Activated CD8-positive, alpha-beta memory T cell treated with anti-CD3 and anti-CD28 coated beads, Interleukin-2, amount 50 U/mL, for 48 hours (primary cell): ENCODE results near the gene MCRS1.
"Not testable (repeated sequence)": the region's sequence is repeated elsewhere in the genome, so short reads cannot be mapped to it uniquely, and the experiment has no call there.

Experiments used
- DNase-seq: peaks from one replicate; pipeline ENCODE4 v3.0.0-alpha.2; 2020

MCRS1 gene

DNA sequence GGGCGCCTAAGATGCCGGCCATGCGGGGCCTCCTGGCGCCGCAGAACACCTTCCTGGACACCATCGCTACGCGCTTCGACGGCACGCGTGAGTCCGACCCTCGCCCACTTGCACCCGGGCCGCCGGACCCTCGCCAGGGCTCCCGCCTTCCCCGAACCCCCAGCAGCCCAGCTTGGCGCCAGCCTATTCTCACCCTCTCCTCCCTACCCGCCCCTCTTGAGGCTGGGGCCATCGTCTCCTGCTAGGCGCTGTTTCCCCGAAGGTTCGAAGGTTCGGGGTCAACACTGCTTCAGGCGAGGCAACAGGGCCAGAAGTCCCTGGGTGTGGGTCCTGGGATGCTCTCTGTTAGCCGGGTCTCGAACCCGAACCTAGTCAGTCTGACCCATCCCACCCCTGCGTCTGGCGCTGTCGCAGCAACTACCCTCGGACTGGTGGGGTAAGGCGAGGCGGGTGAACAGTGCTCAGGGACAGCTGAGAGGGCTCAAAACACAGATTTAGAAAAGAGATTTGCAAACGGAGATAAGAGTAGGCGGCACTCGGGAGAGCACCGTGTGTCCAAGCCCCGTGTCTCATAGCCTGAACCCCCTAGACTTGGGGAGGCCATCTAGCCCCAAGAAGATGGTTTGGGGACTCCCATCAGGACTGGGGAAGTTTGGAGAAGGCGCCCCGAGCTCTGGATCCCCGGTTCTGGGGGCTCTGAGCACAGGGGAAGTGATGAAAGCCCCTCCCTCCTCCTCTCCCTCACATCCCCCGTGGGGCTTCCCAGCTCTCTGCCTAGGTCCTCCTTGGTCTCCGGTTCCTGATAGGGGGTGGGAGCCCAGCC lies 28.3 kb downstream of the MCRS1 start:
- DNase-seq = no peak

DNA sequence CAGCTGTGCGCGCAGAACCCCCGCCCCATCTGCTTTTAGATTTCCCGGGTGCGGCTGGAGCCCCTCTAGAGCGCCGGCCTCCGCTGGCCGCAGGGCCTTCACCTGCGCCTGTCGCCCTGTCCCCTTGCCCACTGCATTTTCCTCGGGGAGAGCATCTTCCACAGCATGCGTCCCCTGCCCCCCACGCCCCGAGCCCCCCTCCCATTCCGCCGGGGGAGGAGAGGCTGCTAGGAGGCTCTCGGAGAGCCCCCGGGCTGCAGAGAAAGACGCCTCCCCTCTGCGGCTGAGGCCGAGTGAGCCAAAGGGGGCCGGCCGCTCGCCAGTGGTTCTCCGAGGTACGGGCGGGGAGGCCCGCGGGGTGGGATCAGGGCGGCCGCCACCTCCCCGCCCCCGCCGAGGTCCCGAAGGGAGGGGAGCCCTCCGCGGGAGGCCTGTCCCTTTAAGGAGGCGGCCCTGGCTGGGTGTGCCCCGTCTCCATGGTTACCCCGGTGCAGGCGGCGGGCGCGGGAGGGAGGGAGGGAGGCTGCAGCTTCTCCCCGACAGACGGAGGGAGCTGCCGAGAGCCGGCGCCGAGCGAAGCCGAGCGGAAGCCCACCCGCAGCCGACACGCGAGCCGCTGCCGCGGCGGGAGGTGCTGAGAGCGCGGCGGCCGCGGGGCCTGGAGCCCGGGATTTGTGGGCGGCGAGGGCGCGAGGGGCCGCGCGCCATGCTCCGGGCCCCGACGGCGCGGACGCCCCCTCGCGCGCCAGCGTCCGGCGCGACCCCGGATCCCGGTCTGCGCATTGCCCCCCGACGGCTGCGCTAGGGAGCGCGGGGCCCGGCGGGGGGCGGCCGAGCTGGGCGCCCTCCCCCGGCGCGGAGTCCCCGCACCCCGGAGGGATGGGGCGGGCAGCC lies 29.2 kb downstream of the MCRS1 start, which contains the start of gene KCNH3:
Gene KCNH3 (plus strand): TSS at position 521 of the 894 bp plus-strand sequence. CDS start 387 bp downstream, outside the sequence.
- DNase-seq = peak; percentile 87

DNA sequence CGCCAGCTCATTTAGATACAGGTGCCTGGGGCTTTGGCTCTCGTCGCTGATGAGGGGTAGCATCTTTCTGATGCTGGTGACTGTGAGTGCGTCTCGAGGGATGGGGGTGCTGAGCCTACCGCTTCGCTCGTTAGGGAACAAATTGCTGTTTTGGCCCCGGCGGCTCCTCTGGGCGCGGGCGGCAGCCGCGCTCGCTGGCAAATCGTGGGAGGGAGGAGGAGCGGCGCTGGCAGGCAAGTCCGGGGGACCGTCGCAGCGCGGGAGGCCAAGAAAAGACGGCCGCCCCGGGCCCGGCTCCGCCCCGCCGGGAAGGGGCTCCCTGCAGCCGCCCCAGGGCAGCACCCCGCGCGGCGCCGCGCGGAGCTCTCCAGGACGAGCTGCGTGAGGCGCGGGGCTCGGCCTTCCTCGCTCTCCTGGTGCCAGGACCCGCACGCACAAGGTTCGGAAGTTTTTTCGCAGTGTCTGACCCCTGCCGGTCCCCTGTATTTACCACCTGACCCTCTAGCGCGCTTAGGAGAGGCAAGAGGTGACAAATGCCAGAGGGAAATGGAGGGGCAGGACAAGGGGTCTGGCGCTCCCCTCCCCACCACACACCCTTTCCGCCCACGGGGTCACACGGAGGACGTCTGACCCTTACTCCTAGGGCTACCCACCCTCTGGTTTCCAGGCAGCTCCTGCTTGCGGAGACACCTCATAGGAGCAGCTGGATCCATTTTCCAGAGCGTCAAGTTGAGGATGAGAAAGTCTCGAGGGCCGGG lies 30.0 kb downstream of the MCRS1 start:
- DNase-seq = peak; percentile 68

DNA sequence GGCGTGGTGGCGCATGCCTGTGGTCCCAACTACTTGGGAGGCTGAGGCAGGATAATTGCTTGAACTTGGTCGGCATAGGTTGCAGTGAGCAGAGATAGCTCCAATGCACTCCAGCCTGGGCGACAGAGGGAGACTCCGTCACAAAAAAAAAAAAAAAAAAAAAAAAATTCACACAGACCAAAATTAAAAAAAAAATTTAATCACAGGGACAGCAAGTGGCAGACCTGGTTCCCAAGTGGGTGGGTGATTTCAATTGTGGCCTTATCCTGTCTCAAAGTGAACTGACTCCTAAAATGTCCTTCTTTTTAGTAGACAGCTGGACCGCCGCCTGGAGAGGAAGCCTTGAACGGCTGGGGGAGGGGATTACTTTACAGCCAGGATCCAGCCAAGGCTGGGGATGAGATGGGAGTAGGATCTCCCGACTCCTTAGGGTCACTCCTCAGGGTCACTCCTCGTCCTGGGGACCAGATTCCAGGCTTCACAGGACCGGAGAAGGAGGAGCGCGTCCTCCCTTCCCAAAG lies 30.7 kb downstream of the MCRS1 start:
- DNase-seq = no peak

DNA sequence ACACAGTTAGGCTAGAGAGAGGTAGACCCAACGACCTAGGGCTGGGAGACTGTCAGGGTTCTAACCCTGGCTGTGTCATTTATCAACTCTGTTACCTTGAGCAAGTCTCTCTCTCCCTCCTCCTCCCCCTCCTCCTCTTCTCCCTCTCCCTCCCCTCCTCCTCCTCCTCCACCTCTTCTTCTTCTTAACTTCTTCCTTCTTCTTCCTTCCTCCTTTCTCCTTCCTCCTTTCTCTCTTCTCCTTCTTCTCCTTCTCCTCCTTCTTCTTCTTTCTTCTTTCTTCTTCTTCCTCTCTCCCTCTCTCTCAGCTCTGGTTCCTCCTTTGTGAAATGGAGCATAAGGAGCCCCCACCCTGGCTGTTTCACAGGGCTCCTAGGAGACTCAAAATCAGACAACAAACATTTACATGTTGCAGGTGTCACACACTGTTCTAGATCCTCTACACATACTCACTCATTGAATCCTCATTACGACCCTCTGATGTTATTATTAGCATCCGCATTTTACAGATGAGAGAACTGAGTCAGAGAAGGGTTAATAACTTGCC lies 31.3 kb downstream of the MCRS1 start:
- DNase-seq = no peak

DNA sequence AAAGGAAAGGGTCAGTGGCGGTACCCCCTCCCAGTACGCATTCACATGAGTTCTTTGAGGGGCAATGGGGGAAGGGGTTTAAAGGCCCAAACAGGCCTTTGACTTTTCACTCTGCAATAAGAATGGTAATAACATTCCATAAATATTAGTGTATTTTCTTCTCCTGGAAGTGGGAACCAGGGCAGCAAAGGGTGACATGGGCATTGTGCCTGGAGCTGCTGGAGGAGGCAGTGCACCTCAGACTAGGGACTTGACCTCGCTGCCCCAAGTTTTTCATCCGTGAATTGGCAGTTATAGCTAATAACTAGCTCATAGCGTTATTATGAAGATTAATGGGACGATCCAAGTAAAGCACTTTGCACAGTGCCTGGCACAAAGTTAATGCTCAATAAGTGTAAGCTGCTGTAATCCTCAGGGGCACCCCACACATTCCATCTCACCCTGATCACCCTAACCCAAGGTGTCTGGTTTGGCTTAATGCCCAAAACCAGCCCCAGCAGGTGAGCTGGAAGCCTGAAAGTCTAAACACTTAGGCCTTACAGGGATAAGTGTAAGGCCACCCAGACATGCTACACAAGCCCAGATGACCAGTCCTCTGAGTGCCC lies 31.9 kb downstream of the MCRS1 start:
- DNase-seq = no peak

DNA sequence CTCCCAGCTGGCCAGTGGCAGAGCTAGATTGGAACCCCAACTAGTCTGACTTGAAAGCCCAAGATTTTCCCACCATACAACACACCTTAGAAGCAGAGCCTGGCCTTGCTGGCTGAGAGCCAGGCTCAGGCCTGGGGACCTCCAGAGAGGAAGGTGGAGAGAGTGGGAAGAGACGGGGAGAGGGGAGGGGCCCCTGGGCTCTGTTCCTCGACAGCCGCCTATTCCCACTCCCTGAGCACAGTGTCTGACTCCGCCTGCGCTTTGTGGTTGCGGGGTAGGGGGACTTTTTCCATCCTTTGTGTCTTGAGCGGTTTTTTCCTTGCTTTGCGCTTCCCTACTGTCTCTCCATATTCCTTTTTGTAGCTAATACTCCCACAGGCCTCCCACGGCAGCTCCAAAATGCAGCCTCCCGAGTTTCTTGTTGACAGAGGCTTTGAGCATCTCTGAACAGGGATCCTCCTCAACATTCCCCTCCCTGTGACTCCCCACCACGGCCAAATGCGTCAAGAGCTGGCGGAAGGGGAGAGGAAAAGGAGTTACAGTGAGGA lies 33.1 kb downstream of the MCRS1 start:
- DNase-seq = no peak

DNA sequence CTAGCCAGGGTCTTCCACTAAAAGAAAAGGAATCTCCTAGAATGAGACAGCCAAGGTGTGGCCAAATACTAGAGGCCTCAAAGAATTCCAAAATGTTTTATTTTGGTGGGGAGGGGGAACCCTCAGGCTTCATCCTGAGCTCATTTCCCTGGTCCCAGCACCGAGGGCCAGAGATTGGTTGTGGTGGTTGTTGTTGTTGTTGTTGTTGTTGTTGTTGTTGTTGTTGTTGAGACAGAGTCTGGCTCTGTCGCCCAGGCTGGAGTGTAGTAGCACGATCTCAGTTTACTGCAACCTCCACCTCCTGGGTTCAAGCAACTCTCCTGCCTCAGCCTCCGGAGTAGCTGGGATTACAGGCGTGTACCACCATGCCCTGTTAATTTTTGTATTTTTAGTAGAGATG lies 33.8 kb downstream of the MCRS1 start:
- not testable (repeated sequence) for DNase-seq

DNA sequence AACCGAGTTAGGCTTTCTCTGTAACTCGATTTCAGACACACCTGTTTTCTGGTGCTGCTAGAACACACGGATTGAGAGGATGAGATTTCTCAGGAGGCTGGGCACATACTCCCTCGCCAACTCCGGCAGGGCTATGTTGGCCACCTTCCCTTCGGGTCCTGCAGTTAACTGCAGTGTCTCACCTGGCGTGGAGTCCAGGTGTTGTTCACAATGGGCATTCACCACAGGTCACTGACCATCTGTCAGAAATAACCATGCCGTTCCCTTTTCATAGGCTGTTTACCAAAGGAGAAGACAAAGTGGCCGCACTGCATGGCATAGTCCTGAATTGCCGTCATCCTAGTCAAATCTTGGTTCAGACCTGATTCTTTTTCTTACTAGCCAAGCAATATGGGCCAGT lies 34.6 kb downstream of the MCRS1 start:
- no peak for DNase-seq

DNA sequence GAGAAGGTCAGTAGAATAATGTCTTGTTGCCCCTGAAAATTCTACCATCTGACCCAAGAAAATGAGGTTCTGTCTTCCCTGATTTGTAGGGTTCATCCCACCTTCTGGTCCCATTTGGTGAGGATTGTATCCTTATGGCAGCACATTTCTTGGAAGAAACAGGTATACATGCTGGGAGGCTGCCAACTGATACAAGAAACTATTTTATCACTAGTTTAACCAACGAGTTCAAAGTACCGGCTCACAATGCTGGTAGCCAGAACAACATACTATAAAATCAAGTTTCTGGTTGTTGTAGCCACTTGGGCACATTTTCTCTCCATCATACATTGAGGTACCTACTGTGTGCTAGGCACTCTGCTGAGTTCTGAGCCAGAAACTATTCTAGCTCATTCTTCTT lies 36.2 kb downstream of the MCRS1 start:
- DNase-seq = no peak

DNA sequence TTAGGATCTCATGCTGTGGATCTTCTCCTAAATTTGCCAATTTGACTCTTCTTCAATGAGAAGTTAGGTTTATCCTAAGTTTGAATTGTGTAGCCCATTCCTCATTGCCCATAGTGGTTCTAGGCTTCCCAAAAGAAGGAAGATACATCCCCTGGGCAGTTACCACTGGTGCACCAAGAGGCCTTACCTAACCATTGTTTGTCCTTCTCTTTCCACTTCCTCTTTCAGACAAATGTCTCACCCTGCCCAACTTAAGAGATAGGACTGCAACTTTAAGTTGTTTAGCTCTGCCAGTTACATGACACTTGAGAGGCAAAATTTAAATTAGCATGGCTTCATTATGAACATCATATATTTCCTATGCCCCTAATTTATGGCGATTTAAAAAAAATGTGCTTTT lies 38.5 kb downstream of the MCRS1 start:
- no peak for DNase-seq

DNA sequence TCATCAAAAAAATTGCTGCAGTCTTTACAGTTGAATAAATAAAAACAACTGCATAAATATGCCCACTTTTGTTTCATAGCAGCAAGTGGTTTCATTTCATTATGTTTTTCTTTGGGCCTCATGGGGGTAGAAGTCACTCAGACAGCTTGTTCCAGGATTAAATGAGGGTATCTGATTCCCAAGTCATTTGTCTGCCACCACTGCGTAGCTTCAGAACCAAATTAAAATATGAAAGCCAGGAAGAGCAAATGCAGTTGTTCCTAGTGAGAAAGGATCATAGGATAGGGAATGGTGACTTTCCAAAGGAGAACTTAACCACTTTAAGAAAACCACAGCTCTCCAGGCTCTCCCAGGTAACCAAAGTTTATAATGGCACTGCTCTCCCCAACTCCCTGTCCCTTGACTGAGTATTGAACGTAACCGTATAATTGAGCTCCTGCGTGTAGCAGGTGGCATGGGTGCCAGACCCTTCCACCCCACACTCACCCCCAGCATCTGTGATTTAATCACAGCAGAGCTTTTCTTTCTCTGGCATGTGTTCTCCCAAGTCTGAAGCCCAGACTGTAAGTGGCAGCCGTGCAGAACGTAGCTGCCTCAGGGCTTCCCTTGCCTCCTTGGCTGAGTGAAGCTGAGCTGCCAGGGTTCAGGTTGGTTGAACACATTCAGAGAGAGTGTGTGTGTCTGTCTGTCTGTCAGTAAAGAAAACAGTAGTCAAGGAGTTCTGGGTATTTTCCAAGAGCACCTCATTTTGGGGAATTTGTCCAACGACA lies 40.4 kb downstream of the MCRS1 start:
- no peak for DNase-seq

DNA sequence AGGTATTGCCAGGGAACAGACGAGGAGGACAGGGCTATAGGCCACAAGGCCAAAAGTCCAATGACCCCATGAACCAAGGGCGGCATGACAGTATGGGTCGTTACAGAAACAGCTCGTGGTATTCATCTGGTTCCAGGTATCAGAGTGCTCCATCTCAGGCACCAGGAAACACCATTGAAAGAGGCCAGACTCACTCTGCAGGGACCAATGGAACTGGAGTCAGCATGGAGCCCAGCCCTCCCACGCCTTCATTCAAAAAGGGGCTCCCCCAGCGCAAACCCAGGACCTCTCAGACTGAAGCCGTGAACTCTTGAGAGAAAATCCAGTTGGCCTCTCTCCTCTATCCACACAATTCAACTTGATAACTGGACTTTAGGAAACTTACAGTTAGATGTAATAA lies 42.0 kb downstream of the MCRS1 start:
- no peak for DNase-seq

DNA sequence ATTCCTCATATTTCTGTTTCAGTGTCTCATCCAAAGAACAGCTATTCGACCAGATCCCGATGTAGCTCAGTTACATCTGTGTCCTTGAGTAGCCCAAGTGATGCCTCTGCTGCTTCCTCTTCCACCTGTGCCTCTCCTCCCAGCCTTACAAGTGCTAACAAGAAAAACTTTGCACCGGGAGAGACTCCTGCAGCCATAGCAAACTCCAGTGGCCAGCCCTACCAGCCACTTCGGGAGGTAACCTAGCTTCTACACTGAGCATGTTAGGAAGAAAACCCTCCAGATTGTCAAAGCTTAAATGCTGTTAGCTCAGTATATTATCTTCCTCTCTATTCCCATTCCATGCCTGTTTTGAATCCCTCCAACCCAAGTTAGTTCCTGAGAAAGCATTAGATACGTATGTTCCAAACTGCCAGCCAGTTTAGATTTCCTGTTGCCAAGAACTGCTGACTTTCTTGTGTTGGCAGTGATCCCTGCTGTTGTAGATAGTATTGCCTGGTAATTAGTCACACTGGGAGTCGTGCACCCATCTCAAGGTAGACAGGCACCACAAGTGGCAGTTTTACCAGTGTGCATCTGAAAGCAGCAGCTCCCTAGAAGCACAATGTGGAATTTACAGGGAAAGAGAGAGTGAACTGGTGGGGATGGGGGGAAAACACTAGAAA lies 43.1 kb downstream of the MCRS1 start:
- DNase-seq = no peak

DNA sequence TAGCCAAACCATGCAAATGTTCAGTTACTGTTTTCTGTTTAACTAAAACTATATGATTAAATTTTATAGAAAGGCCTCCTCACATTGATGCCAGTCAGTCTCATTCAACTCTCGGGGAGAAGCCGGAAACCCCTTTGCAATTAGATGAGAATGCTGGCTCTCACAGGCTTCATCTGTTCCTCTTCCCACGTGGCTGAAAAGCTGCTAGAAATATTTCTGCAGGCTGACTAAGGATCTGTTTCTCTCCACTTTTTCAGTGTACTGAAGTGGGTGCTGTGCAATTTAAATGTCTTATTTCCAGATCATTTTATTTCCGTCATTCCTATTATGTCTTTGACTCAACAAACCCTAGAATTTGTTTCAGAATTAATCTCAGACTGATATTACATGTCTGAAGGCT lies 46.6 kb downstream of the MCRS1 start:
- no peak for DNase-seq

DNA sequence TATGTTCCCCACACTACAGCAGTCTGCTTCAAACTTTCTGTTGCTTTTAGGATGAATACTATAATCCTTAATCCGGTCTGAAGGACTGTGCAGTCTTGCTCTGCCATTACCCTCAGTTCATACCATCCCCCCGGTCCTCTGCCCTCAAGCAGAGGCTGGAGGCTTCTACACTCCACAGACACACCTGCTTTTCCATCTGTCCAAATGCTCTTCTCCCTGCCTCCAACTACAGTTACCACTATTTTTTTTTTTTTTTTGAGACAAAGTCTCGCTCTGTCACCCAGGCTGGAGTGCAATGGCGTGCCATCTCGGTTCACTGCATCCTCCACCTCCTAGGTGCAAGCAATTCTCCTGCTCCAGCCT lies 48.4 kb downstream of the MCRS1 start:
- DNase-seq = no peak

DNA sequence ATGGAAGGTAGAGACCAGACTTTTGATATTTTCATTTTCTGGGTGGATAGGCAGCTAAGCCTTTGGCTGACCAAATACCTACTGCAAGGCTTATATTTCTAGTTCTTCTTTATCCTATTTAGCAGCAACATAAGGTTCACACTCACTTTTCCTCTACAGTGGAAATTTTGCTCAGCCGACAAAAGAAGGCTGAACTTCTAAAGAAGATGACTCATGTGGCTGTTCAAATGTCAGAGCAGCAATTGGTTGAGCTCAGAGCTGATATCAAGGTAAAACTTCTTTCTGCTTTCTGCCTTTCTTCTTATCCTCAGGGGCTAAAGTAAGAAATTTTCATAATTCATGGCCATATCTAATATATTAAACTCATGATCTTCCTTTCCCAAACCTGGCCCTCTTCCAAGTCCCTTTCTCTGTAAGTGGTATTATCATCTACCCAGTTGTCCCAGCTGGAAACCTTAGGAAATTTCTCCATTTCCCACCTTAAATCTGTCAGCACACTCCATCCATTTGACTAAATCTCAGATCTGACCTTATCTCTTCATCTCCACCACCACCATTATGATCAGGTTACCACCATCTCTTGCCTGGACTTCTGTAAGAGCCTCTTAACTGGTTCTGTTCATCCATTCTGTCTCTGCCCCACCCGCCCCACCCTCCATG lies 48.9 kb downstream of the MCRS1 start:
- no peak for DNase-seq

DNA sequence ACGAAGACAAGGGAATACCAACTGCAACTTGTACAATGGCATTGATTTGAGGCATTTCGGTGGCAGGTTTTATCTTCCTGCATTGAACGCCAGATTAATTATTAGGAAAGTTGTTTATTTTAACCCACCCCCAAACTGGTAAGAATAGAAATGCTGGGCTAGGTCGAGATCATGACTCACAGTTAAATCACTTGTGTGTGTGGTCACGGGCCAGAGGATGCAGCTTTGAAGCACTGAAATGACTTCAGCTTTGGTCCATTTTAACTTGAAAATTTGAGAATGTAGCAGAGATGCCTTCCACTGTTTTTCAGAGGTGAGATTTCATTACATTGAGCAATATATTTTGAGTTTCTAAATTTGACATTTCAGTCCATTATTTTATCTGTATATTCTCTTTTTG lies 52.7 kb downstream of the MCRS1 start:
- DNase-seq = no peak

DNA sequence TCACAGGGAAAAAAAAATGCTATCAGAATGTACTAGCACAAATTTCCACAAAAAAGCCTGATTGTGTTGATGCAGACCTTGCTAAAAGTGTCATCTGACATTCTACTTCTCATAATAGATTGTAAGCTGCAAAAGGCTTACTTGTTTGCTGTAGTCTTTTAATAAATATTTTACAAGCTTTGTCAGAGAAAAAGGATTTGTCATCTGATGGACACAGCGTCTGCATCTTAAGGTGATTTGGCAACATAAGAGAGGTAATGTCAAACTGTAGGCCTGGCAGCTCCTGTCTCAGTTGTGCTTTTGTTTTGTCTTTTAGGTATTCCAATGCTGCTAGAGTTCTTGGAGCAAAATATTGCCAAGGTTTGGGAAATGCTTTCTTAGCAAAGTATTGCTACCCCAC lies 55.4 kb downstream of the MCRS1 start:
- no peak for DNase-seq

DNA sequence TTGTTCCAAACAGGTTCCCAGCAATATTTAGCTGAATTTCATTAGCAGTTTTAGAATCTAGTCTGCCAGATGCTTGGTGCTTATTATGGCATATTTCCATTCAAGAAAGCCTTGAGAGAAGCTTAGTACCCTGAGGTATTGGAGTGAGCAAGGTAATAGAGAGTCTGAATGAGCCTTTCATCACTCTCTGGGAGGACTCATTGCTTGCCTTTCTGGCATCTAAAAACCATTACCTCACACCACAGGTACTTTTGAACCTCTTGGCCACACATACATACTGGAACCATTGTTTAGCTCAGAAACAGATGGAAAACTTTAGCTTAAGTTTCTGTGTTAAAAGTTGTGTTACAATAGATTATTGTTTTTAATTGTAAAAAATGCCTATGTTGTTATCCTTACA lies 56.5 kb downstream of the MCRS1 start:
- DNase-seq = no peak
